Fibroblast of skin of right biceps (primary cell): Measurements from ENCODE around the gene SLC45A3.
"Not testable (repeated sequence)": the region's sequence is repeated elsewhere in the genome, so short reads cannot be mapped to it uniquely, and the experiment has no call there.

Experiments used
- DNase-seq: peaks from one replicate; pipeline ENCODE4 v3.0.0-alpha.2; 2013

Gene SLC45A3

GRCh38 chr1:205680073-205680851, at the start of gene SLC45A3:
SLC45A3 (minus strand) TSS chr1:205680509; CDS start chr1:205664656, 15,853 bp downstream.
- peak; percentile 32 for DNase-seq

- DNase-seq = no peak
Observed at GRCh38 chr1:205726619-205727125, 46.4 kb upstream of the SLC45A3 start.

DNA sequence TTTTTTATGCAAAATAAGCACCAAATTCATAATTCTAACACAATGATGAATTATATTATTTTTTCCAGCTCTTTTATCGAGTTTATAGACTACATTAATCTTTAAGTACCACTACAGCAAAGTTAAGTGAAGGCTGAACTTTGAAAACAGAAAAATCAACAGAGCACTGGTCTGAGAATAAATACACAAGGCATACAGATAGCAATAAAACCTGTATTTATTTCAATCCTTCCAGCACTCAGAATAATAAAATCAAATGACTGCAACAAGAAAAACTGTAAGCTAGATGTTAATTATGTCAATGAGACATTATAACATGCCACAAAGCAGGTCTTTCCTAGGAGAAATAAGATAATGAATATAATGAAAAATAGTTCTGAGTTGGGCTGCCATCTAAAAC, 45.2 kb upstream of the SLC45A3 start:
- no peak for DNase-seq

DNA sequence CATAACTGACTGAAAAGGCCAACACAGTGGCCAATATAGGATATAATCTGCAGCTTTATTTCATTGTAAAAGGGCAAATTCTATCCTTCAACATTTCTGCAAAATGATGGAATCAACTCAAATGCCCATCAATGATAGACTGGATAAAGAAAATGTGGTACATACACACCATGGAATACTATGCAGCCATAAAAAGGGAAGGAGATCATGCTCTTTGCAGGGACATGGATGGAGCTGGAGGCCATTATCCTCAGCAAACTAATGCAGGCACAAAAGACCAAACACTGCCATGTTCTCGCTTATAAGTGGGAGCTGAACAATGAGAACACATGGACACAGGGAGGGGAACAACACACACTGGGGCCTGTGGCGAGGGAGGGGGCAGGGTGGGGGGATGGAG, 40.4 kb upstream of the SLC45A3 start:
- not testable (repeated sequence) for DNase-seq

DNA sequence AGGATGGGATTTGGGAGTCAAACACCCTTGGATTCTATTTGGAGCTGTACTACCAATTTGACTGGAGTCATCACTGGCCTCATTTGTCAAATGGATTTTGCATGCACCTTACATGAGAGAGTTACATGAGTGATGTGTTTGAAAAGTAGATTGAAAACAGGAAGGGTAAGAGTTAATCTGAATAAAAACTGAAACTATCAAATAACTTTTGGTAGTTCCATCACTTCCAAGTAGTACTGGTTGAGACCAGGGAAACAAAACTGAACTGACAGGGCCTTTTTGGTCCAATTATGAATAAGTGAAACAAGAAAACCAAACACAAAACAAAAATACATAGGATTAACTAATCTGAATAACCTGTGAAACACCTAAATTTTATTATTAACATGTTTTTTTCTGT, 39.5 kb upstream of the SLC45A3 start:
- no peak for DNase-seq

GRCh38 chr1:205719015-205719414, 38.7 kb upstream of the SLC45A3 start:
- no peak for DNase-seq

GRCh38 chr1:205716371-205717132, 36.2 kb upstream of the SLC45A3 start:
- DNase-seq = no peak

DNA sequence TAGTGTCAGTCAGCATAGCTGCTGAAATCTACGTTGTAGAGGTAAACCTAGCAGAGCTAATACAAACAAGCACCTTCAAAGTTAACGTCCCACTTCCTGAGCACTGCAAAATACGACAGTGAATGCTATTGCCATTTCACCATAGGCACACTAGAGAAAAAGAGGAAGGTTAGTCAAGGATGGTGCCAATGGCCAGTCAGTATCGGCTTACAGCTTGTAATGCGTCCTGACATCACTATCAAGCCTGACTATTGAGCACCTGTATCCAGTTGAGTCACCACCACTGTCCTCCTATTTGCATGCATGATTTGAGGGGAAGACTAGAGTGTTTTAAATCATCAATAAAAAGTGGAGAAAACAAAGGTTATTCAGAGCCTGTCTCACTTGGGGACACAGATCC, 35.3 kb upstream of the SLC45A3 start:
- no peak for DNase-seq

DNA sequence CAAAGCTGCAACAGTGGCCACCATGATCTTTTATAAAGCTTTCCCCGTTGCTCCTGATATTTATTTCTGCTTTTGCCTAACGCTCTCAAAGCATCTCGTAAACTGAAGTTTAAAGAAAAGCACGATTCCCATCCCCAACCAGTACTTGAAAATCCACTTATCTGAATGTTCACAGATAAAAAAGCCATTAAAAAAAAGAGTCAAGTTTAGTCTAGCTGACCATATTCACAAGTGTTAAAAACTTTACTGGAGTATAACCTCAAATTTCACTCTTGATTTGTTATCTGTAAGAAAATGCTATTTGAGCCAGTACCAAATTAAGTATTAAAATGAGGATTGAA, 34.6 kb upstream of the SLC45A3 start:
- no peak for DNase-seq

DNA sequence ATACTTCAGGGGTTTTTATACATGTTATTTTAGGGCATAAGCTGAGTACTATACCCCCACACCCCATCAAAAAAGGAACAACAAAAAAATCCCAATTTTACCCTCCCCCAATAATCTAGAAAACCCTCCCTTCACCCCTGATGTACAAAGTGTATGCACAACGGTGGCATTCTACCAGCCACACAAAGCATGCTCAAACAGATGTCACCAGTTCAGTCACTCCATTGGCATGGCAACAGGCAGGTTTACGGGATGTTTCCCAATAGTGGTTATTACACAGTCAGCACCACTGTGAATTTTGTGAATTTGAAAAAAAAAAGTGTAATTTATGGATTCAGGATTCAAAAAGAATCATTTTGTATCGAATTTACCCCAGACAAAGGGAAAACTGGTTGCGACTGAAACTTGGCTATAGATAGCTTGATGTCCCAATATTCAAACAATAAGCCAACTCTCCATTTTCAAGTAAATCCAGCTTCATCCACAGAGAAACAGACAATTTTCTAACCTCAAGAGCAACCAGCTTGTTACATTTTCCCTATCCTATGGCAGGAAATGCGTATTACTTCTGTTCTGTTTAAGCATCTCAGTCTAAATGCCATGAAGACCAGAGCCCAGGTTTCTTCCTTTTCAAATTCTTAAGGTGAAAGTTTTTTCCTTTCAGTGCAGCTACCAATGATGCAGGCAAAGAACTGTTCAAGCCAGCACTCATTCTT, 34.0 kb upstream of the SLC45A3 start:
- peak; percentile 7 for DNase-seq

DNA sequence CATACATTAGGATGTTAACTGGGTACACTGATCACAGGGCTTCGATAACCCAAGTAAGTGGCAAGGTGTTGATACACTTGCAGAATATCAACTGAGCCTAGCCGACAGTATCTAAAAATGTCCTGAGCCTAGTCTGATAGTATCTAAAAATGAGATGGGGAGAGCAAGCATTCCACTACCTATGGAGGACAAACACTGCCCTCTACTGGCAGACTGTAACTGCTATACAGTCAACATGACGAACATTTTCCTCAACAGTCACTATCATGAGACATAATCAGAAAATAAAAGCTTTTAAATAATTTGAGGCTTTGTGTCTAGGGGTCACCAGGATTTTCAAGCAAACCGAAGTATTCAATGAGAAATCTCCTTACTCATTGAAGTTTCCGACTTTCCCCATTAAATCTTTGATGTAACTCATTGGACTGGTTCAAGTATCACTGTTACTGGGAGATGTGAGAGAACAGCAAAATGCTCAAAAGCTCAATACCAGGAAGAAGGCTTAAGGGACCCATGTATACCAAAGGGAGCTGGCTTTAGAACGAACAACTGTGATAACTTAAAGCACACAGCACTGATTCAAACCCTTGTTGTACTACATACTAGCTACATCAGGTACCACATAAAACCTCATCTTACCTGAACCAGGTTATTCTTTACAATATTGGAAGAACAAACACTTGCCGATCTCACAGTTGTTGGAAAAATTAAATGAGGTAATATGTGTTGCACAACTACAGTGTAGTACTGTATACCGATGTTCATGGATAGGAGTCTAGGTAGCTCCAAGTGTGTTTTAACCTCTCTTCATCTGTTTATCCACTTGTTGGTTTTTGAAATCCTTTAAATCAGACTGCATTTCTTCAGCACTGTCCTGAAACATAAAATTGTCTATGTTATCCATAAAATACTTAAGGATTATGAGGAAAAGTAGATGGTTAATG, 31.1 kb upstream of the SLC45A3 start:
- peak; percentile 74 for DNase-seq

- no peak for DNase-seq
Observed at GRCh38 chr1:205710201-205711062, 30.1 kb upstream of the SLC45A3 start.

GRCh38 chr1:205709640-205710039, 29.3 kb upstream of the SLC45A3 start:
- no peak for DNase-seq

DNA sequence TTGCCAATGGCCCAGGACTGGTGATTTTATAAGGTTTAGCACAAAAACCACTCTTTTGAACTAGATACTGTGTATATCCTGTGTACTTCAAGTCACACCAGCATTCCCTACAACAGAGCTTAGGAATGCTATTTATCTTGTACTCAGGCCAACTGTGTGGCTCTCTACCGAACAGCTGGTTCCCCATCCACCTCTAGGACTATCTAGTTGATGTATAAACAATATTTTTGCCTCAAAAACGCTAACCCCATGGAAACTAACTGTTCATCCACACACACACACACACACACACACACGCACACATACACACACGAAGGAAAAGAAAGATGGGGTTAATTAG, 28.7 kb upstream of the SLC45A3 start:
- DNase-seq = peak; percentile 55

DNA sequence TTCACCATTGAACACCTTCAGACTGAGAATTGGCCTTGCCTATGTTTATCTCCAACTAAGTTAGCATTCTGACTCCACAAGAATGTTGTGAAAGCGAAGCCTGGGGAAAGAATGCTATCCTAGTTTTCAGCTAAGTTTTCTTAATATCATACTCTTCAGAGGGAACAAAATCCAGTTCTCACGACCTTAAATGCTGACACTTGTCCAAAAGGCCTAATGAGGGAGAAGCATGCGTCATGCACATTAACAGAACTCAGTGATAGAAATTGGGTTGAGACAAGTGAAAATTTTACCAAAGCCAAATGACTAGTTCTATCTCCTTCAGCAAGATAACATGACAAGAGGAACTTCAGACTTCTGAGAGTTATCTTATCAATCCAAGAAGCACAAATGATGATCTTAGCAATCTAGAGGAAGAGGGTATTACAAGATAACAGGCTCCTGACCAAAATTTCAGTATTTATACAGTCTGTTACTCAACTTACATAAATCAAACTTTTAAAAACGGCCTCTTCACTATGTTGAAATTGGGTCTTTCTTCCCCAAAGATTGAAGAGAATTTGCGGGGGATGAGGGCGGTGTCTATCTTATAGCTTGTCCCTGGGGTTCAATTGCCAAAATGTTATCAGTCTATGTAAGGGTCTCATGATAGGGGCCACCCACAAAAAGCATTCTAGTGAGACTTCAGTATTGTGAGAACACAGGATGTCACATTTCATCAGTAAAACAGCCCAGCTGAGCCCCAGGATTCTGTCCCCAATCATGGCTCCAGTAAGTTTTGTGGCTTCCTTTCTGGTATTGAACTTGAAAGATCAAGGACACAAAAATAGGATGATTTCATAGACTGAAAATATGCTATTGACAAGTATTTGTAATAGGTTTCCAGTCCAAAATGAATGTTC, 26.5 kb upstream of the SLC45A3 start:
- DNase-seq = no peak

DNA sequence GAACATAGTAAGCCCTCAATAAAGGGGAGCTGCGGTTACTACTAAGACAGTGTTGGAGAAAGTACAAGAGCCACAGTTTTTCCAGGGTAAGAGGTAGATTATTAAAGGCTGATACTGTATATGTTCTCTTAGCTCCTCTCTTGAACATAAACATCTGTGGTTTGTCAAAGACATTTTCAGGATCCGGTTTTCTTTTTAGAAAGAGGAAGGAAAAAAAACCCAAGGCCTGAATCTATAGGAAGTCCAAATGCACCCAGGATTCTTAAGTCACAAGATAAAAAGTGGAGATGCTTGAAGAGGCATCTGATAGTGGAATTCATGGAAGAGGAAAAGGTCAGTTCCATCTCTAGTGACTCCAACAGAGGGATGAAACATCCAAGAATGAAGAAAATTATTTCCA, 24.6 kb upstream of the SLC45A3 start:
- no peak for DNase-seq

GRCh38 chr1:205703072-205703471, 22.8 kb upstream of the SLC45A3 start:
- DNase-seq = no peak

GRCh38 chr1:205701891-205702290, 21.6 kb upstream of the SLC45A3 start:
- no peak for DNase-seq

DNA sequence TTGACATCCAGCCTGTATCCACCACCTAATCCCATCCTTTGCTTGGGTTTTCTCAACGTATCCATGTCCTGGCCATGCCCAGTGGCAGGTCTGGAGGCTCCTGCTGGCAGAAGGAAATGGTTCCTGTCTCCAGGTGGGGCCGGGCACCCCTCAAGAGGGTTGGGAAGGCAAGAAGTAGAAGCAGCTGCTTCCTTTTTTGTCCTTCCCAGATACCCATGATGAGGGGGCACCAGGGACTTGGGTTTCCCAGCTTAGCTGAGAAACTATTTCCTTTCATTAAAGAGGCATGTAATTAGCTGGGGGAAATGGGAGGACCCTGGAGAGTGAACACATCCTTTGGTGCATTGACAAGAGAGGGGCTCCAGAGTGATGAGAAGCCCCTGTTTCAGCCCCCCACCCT, 21.1 kb upstream of the SLC45A3 start:
- no peak for DNase-seq

DNA sequence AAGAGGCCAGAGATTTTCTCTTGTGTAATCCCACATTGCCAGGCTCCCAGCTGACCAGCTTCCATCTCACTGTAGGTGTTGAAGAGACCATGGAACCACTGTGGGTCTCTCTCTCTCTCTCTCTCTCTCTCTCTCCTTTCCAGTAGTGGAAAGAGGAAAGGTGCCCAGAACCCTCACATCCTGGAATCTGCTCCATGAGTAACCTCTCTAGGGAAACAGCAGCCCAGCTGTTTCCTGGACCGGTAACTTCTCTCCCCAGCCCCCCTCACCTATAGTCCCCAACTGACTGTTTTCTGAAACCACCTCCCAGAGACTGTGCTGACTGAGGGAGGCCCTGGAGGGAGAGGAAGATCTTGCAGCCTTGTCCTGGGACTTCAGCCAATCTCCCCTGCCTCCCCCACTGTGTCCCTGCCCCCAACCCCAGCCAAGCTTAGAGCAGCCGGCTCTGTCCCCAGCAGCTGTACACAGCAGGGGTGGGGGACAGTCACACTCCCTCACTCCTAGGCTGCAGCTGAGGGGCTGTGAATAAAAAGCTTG, 20.6 kb upstream of the SLC45A3 start:
- peak; percentile 52 for DNase-seq
